Adipose tissue (tissue), 3 donors: ENCODE measurements around the gene PTPRH. TPM values are rescaled to one million over a fixed set of nuclear protein-coding genes. Genes with fewer than 3 reads are reported as not detected.

Source experiments
- polyA plus RNA-seq, 3 donors: library from polyadenylated mRNA; stranded (reverse); fragments of 200-250 nt; gene quantifications; one replicate each; pipeline ENCODE4 v1.2.3, GENCODE V29; 2013
- donor health status: healthy with polysubstance abuse.
- donor health status: Bipolar disorder and iron deficiency.
- donor health status: healthy.

PTPRH gene
- polyA plus RNA-seq, 3 donors: 3.0 to 5.5 (median 3.4) TPM

Other genes with a start within 250 kb of the PTPRH start
- 1 to 10 TPM in 2 of 3 donors, not detected in 1; 1.4 to 2.4 TPM for gene NLRP2, start 243.1 kb downstream of the PTPRH start, polyA plus RNA-seq
- under 1 TPM in 2 of 3 donors, not detected in 1; 0.21 to 0.30 TPM for gene GP6, start 171.2 kb downstream of the PTPRH start, polyA plus RNA-seq
- gene RDH13, start 146.4 kb downstream of the PTPRH start, polyA plus RNA-seq: 10 to 100 TPM in 1 of 3 donors, 1 to 10 TPM in 2; 8.7 to 14.4 (median 9.6) TPM
- 10 to 100 TPM in 1 of 3 donors, 1 to 10 TPM in 2; 7.8 to 13.3 (median 9.1) TPM for gene EPS8L1, start 133.6 kb downstream of the PTPRH start, polyA plus RNA-seq
- gene PPP1R12C, start 91.9 kb downstream of the PTPRH start, polyA plus RNA-seq: 100 to 1,000 TPM in 2 of 3 donors, 10 to 100 TPM in 1; 61.3 to 158 (median 123) TPM
- gene TNNT1, start 60.3 kb downstream of the PTPRH start, polyA plus RNA-seq: 10 to 100 TPM in 1 of 3 donors, 1 to 10 TPM in 1, under 1 TPM in 1; 0.90 to 16.5 (median 1.4) TPM
- gene TNNI3, start 51.8 kb downstream of the PTPRH start, polyA plus RNA-seq: 10 to 100 TPM in 1 of 3 donors, 1 to 10 TPM in 1, under 1 TPM in 1; 0.21 to 30.8 (median 1.1) TPM
- 1 to 10 TPM in 1 of 3 donors, under 1 TPM in 1, not detected in 1; 0.10 to 2.5 TPM for gene DNAAF3, start 42.9 kb downstream of the PTPRH start, polyA plus RNA-seq
- 1 to 10 TPM in 1 of 3 donors, under 1 TPM in 2; 0.27 to 1.8 (median 0.90) TPM for gene SYT5, start 29.2 kb downstream of the PTPRH start, polyA plus RNA-seq
- gene TMEM86B, start 19.3 kb upstream of the PTPRH start, polyA plus RNA-seq: 1 to 10 TPM; 2.1 to 4.0 (median 2.3) TPM
- 10 to 100 TPM; 12.9 to 31.3 (median 27.6) TPM for gene PPP6R1, start 49.5 kb upstream of the PTPRH start, polyA plus RNA-seq
- 10 to 100 TPM; 21.9 to 39.9 (median 35.0) TPM for gene HSPBP1, start 70.6 kb upstream of the PTPRH start, polyA plus RNA-seq
- gene BRSK1, start 74.5 kb upstream of the PTPRH start, polyA plus RNA-seq: 1 to 10 TPM in 1 of 3 donors, under 1 TPM in 2; 0.36 to 1.0 (median 0.79) TPM
- 1 to 10 TPM in 2 of 3 donors, under 1 TPM in 1; 0.74 to 4.0 (median 2.4) TPM for gene TMEM150B, start 115.8 kb upstream of the PTPRH start, polyA plus RNA-seq
- 1 to 10 TPM; 5.2 to 6.6 (median 6.5) TPM for gene KMT5C, start 130.4 kb upstream of the PTPRH start, polyA plus RNA-seq
- gene COX6B2, start 145.2 kb upstream of the PTPRH start, polyA plus RNA-seq: under 1 TPM in 2 of 3 donors, not detected in 1; 0.03 to 0.06 TPM
- not detected for gene GARIN5B, start 153.8 kb upstream of the PTPRH start, polyA plus RNA-seq
- gene IL11, start 161.0 kb upstream of the PTPRH start, polyA plus RNA-seq: 1 to 10 TPM in 1 of 3 donors, under 1 TPM in 1, not detected in 1; 0.28 to 1.7 TPM
- gene TMEM190, start 167.3 kb upstream of the PTPRH start, polyA plus RNA-seq: not detected
- gene TMEM238, start 174.8 kb upstream of the PTPRH start, polyA plus RNA-seq: under 1 TPM in 2 of 3 donors, not detected in 1; 0.16 to 0.90 TPM
- gene RPL28, start 176.4 kb upstream of the PTPRH start, polyA plus RNA-seq: 1,000 to 10,000 TPM in 2 of 3 donors, 100 to 1,000 TPM in 1; 888 to 2,238 (median 2,131) TPM
- 1 to 10 TPM; 2.9 to 9.3 (median 7.4) TPM for gene UBE2S, start 198.3 kb upstream of the PTPRH start, polyA plus RNA-seq
- gene SHISA7, start 233.8 kb upstream of the PTPRH start, polyA plus RNA-seq: under 1 TPM in 2 of 3 donors, not detected in 1; 0.07 to 0.11 TPM